HG03108 (cell line): Measurements from ENCODE around the gene QKI.

Experiments
- ATAC-seq: cut with Tn5 transposase; IDR thresholded peaks from one replicate; pipeline ENCODE4 v1.9.1; 2021; ENCODE audit warnings: moderate library complexity; ENCODE audit not compliant: unreplicated experiment

QKI gene

DNA sequence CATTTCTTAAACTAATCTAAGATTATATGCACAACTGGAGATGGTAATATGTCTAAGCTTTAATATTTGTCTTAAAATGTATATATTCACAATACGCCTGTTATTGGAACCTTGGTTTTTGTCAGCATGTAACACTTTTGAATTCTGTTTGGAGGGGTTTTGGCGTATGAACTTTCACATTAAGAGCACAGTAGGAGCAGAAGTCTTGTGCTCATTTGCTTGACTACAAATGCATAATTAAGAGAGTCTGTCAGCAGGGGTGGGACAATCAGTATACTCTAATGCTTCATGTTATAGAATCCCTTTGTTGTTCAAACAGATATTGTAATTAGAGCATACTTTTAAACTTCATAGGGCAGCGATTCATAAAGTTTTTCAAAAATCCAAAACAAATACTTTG is 112.8 kb downstream of the QKI start:
- no peak for ATAC-seq

DNA sequence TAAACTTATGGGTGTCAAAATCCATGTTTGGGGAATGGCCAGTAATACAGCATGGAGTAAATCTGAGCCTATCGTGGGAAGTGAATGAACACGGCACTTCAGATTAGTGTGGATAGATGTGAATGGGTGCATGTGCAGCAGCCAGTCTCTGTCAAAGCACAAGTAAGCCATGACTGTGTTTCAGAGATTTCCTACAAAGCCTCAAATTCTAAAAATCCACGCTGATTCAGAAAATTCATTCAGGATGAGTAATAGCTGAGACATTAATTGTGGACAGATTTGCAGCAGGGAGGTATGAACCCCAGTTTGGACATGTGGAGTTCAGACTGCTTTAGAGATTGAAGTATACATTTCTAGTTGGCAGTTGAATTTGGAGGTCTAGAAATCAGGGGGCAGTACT is 115.1 kb downstream of the QKI start:
- ATAC-seq = no peak

- ATAC-seq = no peak
These were observed 115.9 kb downstream of the QKI start for GRCh38 chr6:163530406-163530805.

DNA sequence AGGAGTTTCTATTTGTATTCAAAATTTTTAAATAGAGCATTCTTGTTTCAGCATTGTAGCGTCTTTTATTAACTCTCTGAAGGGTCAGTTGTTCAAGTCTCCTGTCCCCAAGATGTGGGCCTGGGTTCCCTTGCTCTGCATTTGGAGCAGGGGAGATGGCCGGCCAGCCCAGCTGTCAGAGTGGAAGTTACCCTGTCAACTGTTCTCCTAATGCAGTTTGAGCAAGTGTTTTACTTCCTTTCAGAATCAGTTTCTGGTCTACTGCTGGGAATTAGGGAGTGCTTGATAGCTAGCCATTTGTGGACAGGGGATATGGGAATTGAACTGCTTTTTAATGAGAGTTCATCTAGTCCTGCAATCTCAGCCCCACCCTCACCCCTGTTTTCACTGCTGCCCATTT is 116.6 kb downstream of the QKI start:
- no peak for ATAC-seq

DNA sequence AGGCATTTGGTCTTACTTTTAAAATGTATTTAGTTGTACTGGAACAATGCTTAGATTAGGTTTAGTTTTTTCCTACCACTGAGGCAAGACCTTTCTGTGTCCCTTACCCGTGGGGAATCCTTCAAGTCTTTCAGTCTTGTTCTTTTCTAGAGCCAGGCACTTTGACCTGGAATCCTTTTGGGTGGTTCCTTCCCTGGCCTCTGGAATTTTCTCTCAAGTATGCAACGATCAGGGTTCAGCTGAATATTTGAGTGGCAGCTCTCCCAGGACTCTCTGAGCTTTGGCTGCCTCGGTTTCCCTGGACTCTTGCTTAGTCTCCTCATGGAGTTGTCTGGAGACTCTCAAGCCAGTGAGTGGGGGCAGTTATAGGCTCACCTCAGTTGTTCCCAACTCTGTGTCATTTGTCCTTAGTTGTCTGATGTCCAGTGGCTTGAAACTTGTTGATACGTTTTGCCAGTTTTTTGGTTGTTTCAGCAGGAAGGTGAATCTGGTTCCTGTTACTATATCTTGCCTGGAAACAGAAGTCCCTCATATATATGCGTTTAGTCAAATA is 118.1 kb downstream of the QKI start:
- no peak for ATAC-seq

DNA sequence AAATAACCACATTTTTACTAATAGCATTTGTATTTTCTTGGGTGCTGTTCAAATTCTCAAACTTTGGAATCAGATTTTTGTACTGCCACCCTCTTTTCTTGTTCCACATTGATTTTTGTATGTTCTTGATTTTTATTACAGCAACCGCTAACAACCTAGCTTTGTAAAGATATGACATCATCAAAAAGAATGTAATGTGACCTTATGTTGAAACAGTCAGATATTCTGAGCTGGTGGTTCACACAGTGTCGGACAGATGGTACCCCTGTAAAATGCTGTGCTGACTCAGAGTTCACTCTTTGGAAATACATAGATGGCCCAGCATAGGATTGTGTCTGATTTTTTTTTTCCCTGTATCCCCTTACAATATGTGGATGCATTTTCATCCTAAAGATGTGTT is 118.9 kb downstream of the QKI start:
- no peak for ATAC-seq

- no peak for ATAC-seq
These were observed 122.3 kb downstream of the QKI start for GRCh38 chr6:163536770-163537169.

GRCh38 chr6:163538331-163538730 is 123.8 kb downstream of the QKI start:
- ATAC-seq = no peak

- no peak for ATAC-seq
These were observed 124.7 kb downstream of the QKI start for GRCh38 chr6:163539101-163539762.

DNA sequence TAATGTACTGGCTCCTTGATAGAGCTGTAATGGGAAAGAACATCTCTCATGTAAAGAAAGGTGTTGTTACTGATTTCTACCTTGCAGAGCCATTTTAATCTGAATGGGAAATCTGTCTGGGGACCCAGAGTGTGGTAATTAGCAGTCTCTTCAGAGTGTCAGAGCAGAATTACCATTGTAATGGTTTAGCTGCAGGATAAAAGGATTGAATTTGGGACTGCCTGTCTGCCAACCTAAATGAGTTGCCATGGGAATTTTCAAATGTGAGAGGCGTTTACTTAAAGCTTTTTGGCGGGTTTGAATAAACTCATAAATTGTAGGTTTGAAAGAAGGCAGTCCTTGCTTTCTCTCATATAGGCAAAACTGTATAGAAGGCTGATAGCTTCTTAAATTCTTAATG is 128.8 kb downstream of the QKI start:
- ATAC-seq = no peak

- no peak for ATAC-seq
These were observed 130.9 kb downstream of the QKI start for GRCh38 chr6:163545370-163545769.

- no peak for ATAC-seq
These were observed 132.8 kb downstream of the QKI start for GRCh38 chr6:163547287-163547686.

DNA sequence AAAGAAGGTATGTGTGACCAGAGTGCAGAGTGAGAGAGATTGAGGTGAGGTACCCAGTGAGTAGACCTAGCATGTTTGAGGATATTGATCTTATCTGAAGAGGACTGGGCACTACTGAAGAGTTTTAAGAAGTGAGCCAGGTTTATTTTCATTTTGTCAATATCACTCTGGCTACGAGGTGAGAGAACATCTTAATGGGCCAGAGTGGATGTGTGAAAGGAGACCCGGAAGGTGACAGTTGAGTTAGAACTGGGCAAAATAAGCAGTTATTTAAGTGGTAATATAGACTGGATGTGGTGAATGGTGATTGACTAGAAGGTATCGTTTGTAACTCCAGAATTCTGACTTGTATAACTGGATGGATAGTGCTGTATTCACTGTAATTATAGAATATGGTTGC is 134.1 kb downstream of the QKI start:
- no peak for ATAC-seq

GRCh38 chr6:163554032-163554431 is 139.5 kb downstream of the QKI start:
- no peak for ATAC-seq

GRCh38 chr6:163554663-163555062 is 140.1 kb downstream of the QKI start:
- no peak for ATAC-seq

- ATAC-seq = no peak
These were observed 145.1 kb downstream of the QKI start for GRCh38 chr6:163559661-163560060.

DNA sequence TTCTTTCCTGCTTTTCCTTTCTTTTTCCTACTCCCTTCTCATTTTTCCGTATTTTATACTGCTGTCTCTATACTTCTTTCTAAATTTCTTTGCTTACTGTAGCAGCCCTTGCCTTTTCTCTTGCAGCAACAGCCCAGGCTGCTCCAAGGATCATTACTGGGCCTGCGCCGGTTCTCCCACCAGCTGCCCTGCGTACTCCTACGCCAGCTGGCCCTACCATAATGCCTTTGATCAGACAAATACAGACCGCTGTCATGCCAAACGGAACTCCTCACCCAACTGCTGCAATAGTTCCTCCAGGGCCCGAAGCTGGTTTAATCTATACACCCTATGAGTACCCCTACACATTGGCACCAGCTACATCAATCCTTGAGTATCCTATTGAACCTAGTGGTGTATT is 148.8 kb downstream of the QKI start:
- no peak for ATAC-seq

DNA sequence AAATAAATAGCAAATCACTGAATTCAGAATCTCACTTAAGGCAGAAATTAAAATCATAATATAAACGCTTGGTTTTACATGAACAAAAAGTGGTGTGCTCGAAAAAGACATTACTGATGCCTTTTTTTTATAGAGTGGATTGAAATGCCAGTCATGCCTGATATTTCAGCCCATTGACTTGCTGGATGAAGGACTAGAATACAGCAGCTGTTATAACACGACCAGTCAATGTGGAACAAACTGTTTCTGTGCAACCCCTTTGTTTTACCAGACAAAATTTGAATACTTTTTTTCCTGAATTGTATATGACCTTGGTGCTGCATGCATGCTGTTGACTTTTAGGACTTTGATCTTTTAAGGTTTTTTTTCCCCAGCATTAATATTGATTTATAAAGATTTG is 150.0 kb downstream of the QKI start:
- ATAC-seq = no peak

DNA sequence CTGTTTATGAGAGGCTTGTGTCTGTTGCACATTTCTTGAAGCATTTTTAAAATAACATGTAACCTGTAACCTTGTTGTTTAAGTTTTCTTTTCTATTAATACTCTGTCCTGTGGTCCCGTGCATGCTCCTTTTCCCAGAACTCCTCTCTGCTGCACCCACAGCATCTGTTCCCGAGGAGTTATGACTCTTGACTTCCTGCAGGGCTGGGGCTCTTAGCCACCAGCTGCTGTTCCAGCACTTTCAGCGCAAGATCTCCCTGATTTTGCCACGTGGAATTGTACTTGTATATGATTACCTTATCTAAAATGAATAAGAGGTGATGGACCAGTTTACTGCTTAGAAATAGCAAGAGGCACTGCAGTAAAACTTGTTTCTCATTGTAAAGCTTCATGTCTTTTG is 150.6 kb downstream of the QKI start:
- ATAC-seq = no peak

- ATAC-seq = no peak
These were observed 151.5 kb downstream of the QKI start for GRCh38 chr6:163566056-163566455.

DNA sequence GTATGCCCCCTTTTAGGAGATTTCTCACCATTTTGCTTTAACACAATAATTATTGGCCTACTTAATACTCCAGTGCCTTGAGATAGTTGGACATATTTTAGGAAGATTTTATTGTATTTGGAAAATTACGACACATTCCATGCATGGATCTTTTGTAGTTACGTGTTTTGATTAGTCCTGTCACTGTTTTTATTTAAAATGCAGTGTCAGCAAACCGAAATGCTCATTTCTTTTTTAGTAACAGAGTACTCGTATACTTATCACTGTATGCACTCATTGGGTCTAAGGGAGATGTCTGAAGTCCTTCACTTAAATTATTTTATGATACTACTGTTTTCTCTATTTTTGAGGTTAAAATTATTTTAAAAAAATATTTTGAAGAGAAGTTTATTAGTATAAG is 153.8 kb downstream of the QKI start:
- ATAC-seq = no peak

GRCh38 chr6:163570579-163571231 is 156.2 kb downstream of the QKI start:
- ATAC-seq = no peak

DNA sequence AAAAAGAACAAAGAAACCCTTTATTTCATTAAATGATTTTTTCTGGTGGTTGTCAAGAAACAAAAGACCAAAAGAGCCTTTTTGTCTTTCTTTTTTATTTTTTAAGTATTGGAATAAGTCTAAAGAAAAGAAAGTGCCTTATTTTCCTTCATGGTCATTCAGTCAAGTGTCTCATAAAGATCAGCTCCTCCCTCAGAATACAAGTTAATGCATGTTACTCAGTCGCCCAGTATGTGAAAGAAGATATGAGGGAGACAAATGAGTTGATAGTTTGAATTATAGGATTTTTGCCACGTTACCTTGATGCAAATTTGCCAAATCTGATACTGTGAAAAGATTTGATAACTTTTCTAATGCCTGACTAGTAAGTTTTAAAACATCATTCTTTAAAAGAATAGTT is 157.2 kb downstream of the QKI start:
- ATAC-seq = no peak
